Measurements from ENCODE around the gene GOLGA6D.
"Not testable (repeated sequence)": the region's sequence is repeated elsewhere in the genome, so short reads cannot be mapped to it uniquely, and the experiment has no call there.

Gene GOLGA6D

GRCh38 chr15:75335313-75335704 lies 52.7 kb downstream of the GOLGA6D start:
- DNase-seq, result no peak

- peak; percentile 92 for DNase-seq
Measured at GRCh38 chr15:75335705-75336355, 53.2 kb downstream of the GOLGA6D start, which contains the start of gene COMMD4. Gene COMMD4 (plus strand): TSS chr15:75336063. CDS start chr15:75336090, 27 bp downstream.

- no peak for DNase-seq
Measured at GRCh38 chr15:75338661-75339240, 56.1 kb downstream of the GOLGA6D start.

GRCh38 chr15:75339531-75340240 lies 57.1 kb downstream of the GOLGA6D start:
- no peak for DNase-seq

- no peak for DNase-seq
Measured at GRCh38 chr15:75342221-75342620, 59.6 kb downstream of the GOLGA6D start.

GRCh38 chr15:75343953-75344352 lies 61.3 kb downstream of the GOLGA6D start:
- not testable (repeated sequence) for DNase-seq

All from activated CD4-positive, alpha-beta T cell treated with anti-CD3 and anti-CD28 coated beads, Interleukin-10, Interleukin-2, amounts not matched to agents 100 ng/mL and 50 ng/mL, durations not matched to agents 16 hours and 8 hours (primary cell).